H1 (cell line): ENCODE results near the gene SLCO2A1.

Source experiments
- EGR1 ChIP-seq: IDR thresholded peaks from 2 replicates; pipeline ENCODE4 v1.6.1; 2011; ENCODE audit warnings: low read depth, low read length, borderline replicate concordance
- FOSL1 ChIP-seq: IDR thresholded peaks from 2 replicates; pipeline ENCODE4 v1.6.1; 2011; ENCODE audit warnings: mild to moderate bottlenecking, low read depth, low read length, moderate library complexity; ENCODE audit not compliant: insufficient read depth
- NANOG ChIP-seq: IDR thresholded peaks from 2 replicates; pipeline ENCODE4 v1.6.1; 2011; ENCODE audit warnings: low read length, low read depth, mild to moderate bottlenecking, inconsistent platforms; ENCODE audit not compliant: insufficient read depth, poor library complexity, severe bottlenecking
- POLR2A ChIP-seq, 2 experiments: IDR thresholded peaks; 1 replicate in 1 of 2; 2 replicates in 1 of 2; pipeline ENCODE4 v1.6.1; 2011; ENCODE audit warnings: low read depth in 2 of 2, low read length in 2 of 2, mild to moderate bottlenecking in 2 of 2; ENCODE audit errors: control extremely low read depth in 1 of 2
- POLR2AphosphoS5 ChIP-seq: IDR thresholded peaks from 2 replicates; pipeline ENCODE4 v1.6.1; 2011; ENCODE audit warnings: low read depth, low read length
- RBBP5 ChIP-seq: IDR thresholded peaks from 2 replicates; pipeline ENCODE4 v1.7.1; 2012; ENCODE audit warnings: low read depth, mild to moderate bottlenecking, inconsistent platforms, low read length, moderate library complexity, borderline replicate concordance

DNA sequence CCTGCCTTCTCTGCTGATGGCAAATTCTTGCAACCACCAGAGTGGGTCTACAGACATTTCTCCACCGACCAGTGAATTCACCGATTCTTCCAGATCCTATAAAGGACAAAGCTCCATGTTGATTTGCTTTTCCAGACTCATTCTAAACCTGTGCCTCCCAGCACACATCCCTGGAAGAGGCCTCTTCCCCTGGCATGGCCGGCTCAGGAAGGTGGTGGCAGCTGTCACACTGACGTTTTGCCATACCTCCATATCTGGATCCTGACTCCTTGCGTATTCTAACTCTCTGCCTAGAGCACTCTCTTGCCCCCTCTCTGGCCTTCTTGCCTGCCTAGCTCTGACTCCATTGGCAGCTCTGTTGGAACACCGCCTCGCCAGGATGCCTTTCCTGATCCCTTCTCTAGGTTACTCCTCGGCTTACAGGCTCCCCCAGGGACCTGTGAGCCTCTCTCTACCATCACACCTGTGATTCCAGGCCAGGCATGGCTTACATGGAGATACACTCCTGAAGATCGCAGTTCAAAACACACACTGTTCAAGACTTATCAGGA, 31.0 kb downstream of the SLCO2A1 start:
- TF ChIP-seq POLR2AphosphoS5 (no peak), FOSL1 (no peak), EGR1 (no peak), RBBP5 (no peak), NANOG (no peak), POLR2A (IDR thresholded peaks at IDR 0.05; ENCODE audit: control extremely low read depth in 1 of 2, low read depth in 2 of 2, low read length in 2 of 2) (no peak)
